WTC11 (cell line): ENCODE data around the gene LRRC14B. TPM values are rescaled to one million over a fixed set of nuclear protein-coding genes. Genes with fewer than 3 reads are reported as not detected.

Source experiments
- ATAC-seq: fragments of 200-7000 bp; cut with Tn5 transposase; 2 replicates; pipeline ENCODE4 v1.10.0; 2021; ENCODE audit warnings: mild to moderate bottlenecking, moderate library complexity
- CTCF ChIA-PET: fragments of 300-600 bp; sonication (Branson Sonifier 250); formaldehyde crosslinking; loops from one replicate; lab custom pipeline; 2021; ENCODE audit warnings: antibody characterized with exemption; lab: Charles Lee
- POLR2A ChIA-PET: fragments of 350-600 bp; sonication (Branson Sonifier 250); formaldehyde crosslinking; loops from one replicate; lab custom pipeline; 2021; ENCODE audit warnings: antibody characterized with exemption; lab: Charles Lee
- DNase-seq: peaks from one replicate; pipeline ENCODE4 v3.0.0; 2021; ENCODE audit warnings: low spot score
- H3K27ac Mint-ChIP-seq: 2 replicates; pipeline ENCODE4 v1.8.0; 2021; ENCODE audit warnings: mixed read lengths
- H3K27me3 Mint-ChIP-seq: 2 replicates; pipeline ENCODE4 v1.8.0; 2021; ENCODE audit warnings: low read depth, mild to moderate bottlenecking, moderate library complexity, mixed read lengths
- H3K36me3 Mint-ChIP-seq: 2 replicates; pipeline ENCODE4 v1.8.0; 2021; ENCODE audit warnings: mixed read lengths
- H3K4me1 Mint-ChIP-seq: 2 replicates; pipeline ENCODE4 v1.8.0; 2022; ENCODE audit warnings: mixed read lengths
- H3K4me3 Mint-ChIP-seq: 2 replicates; pipeline ENCODE4 v1.8.0; 2021; ENCODE audit warnings: mild to moderate bottlenecking, moderate library complexity, mixed read lengths
- H3K9me3 Mint-ChIP-seq: 2 replicates; pipeline ENCODE4 v1.8.0; 2021; ENCODE audit warnings: mixed read lengths
- ATF2 ChIP-seq: sonication (generic); formaldehyde crosslinking; IDR thresholded peaks from 2 replicates; pipeline ENCODE4 v1.8.1; 2022; ENCODE audit warnings: low read depth, missing genetic modification reagents, borderline replicate concordance
- ATF3 ChIP-seq: sonication (generic); formaldehyde crosslinking; conservative IDR thresholded peaks from 2 replicates; pipeline ENCODE4 v1.8.1; 2022; ENCODE audit warnings: mild to moderate bottlenecking, missing genetic modification reagents
- CREB1 ChIP-seq: sonication (generic); formaldehyde crosslinking; IDR thresholded peaks from 2 replicates; pipeline ENCODE4 v1.8.0; 2023; ENCODE audit warnings: mild to moderate bottlenecking, missing genetic modification reagents
- CTCF ChIP-seq: fragments of 200-600 bp; IDR thresholded peaks from 2 replicates; pipeline ENCODE4 v1.8.0; 2022; ENCODE audit warnings: antibody characterized with exemption
- E2F1 ChIP-seq: sonication (generic); formaldehyde crosslinking; IDR thresholded peaks from 2 replicates; pipeline ENCODE4 v1.8.0; 2022; ENCODE audit warnings: mild to moderate bottlenecking, missing genetic modification reagents
- EMX1 ChIP-seq: fragments of 250-450 bp; sonication (Bioruptor Pico); IDR thresholded peaks from 2 replicates; pipeline ENCODE4 v1.8.0; 2021; ENCODE audit warnings: mild to moderate bottlenecking
- GABPB1 ChIP-seq: sonication (generic); formaldehyde crosslinking; IDR thresholded peaks from 2 replicates; pipeline ENCODE4 v1.8.1; 2023; ENCODE audit warnings: mild to moderate bottlenecking, missing genetic modification reagents
- GTF2I ChIP-seq: fragments of 250-450 bp; sonication (Bioruptor Pico); conservative IDR thresholded peaks from 2 replicates; pipeline ENCODE4 v1.4.0; 2021; ENCODE audit warnings: mild to moderate bottlenecking
- HMGA2 ChIP-seq: fragments of 250-450 bp; sonication (Bioruptor Pico); IDR thresholded peaks from 2 replicates; pipeline ENCODE4 v1.4.0; 2021; ENCODE audit warnings: mild to moderate bottlenecking, moderate library complexity
- IRF1 ChIP-seq: sonication (generic); formaldehyde crosslinking; IDR thresholded peaks from 2 replicates; pipeline ENCODE4 v1.8.0; 2023; ENCODE audit warnings: missing genetic modification reagents
- MAX ChIP-seq: sonication (generic); formaldehyde crosslinking; IDR thresholded peaks from 2 replicates; pipeline ENCODE4 v1.8.0; 2022; ENCODE audit warnings: mild to moderate bottlenecking, missing genetic modification reagents
- MXD4 ChIP-seq: fragments of 250-450 bp; sonication (Bioruptor Pico); IDR thresholded peaks from 2 replicates; pipeline ENCODE4 v1.8.0; 2021; ENCODE audit warnings: mild to moderate bottlenecking, moderate library complexity, borderline replicate concordance
- NR3C1 ChIP-seq: sonication (generic); formaldehyde crosslinking; conservative IDR thresholded peaks from 2 replicates; pipeline ENCODE4 v1.8.1; 2023; ENCODE audit warnings: low read depth, mild to moderate bottlenecking, missing genetic modification reagents
- RELA ChIP-seq: sonication (generic); formaldehyde crosslinking; IDR thresholded peaks from 2 replicates; pipeline ENCODE4 v1.8.1; 2022; ENCODE audit warnings: missing genetic modification reagents, mild to moderate bottlenecking, borderline replicate concordance
- RORB ChIP-seq: fragments of 250-450 bp; sonication (Bioruptor Pico); IDR thresholded peaks from 2 replicates; pipeline ENCODE4 v1.9.0; 2021; ENCODE audit warnings: mild to moderate bottlenecking
- SMAD3 ChIP-seq: sonication (generic); formaldehyde crosslinking; IDR thresholded peaks from 2 replicates; pipeline ENCODE4 v1.8.0; 2022; ENCODE audit warnings: missing genetic modification reagents, mild to moderate bottlenecking, borderline replicate concordance
- SP1 ChIP-seq: sonication (generic); formaldehyde crosslinking; conservative IDR thresholded peaks from 2 replicates; pipeline ENCODE4 v1.8.1; 2022; ENCODE audit warnings: missing genetic modification reagents
- TP53 ChIP-seq: sonication (generic); formaldehyde crosslinking; IDR thresholded peaks from 2 replicates; pipeline ENCODE4 v1.8.1; 2023; ENCODE audit warnings: mild to moderate bottlenecking, missing genetic modification reagents
- ZBTB21 ChIP-seq: sonication (generic); formaldehyde crosslinking; IDR thresholded peaks from 2 replicates; pipeline ENCODE4 v1.8.1; 2023; ENCODE audit warnings: mild to moderate bottlenecking, missing genetic modification reagents, borderline replicate concordance
- ZMAT4 ChIP-seq: fragments of 250-450 bp; sonication (Bioruptor Pico); IDR thresholded peaks from 2 replicates; pipeline ENCODE4 v1.9.0; 2021; ENCODE audit warnings: mild to moderate bottlenecking
- ZNF138 ChIP-seq: sonication (generic); formaldehyde crosslinking; conservative IDR thresholded peaks from 2 replicates; pipeline ENCODE4 v1.8.1; 2022; ENCODE audit warnings: mild to moderate bottlenecking, moderate library complexity, missing genetic modification reagents
- ZNF219 ChIP-seq: sonication (generic); formaldehyde crosslinking; IDR thresholded peaks from 2 replicates; pipeline ENCODE4 v1.8.0; 2023; ENCODE audit warnings: missing genetic modification reagents, mild to moderate bottlenecking, borderline replicate concordance
- ZNF671 ChIP-seq: fragments of 250-450 bp; sonication (Bioruptor Pico); IDR thresholded peaks from 2 replicates; pipeline ENCODE4 v1.8.0; 2021; ENCODE audit warnings: mild to moderate bottlenecking
- ZSCAN18 ChIP-seq: fragments of 250-450 bp; sonication (Bioruptor Pico); IDR thresholded peaks from 2 replicates; pipeline ENCODE4 v2.1.2; 2022; ENCODE audit warnings: mild to moderate bottlenecking, moderate library complexity
- total RNA-seq: library from RNA; stranded (reverse); gene quantifications from 3 replicates; pipeline ENCODE4 v1.2.3, GENCODE V29; 2021

Gene LRRC14B
- total RNA-seq, 1 experiment from 2014 or later: not detected

- Mint-ChIP-seq H3K9me3 (no peaks in the 10 kb centered on the region), H3K27me3 (no peaks in the 10 kb centered on the region), H3K4me3 (no peak overlapping the region), H3K27ac (no peak overlapping the region), H3K36me3 (peaks cover 14% of the 10 kb centered on the region), H3K4me1 (no peaks in the 10 kb centered on the region)
- DNase-seq: peak; percentile 3
- no peak for ATAC-seq
- ChIA-PET CTCF (interaction anchor here (0.7 kb wide), 1 partner anchor 16 kb away, joined by 3 read pairs; no protein-coding TSS in a partner anchor), POLR2A (no interaction called here)
- no peak for TF ChIP-seq EMX1 (CRISPR knock-in tag)
- TF ChIP-seq ZBTB21: no peak
- TF ChIP-seq MXD4 (CRISPR knock-in tag): no peak
- no peak for TF ChIP-seq ZSCAN18 (CRISPR knock-in tag)
- TF ChIP-seq HMGA2: no peak
- TF ChIP-seq GTF2I (CRISPR knock-in tag): no peak
- no peak for TF ChIP-seq ZNF138
- no peak for TF ChIP-seq ATF3 (CRISPR knock-in tag)
- TF ChIP-seq IRF1 (CRISPR knock-in tag): no peak
- no peak for TF ChIP-seq E2F1 (CRISPR knock-in tag)
- TF ChIP-seq ZNF219: no peak
- no peak for TF ChIP-seq TP53 (CRISPR knock-in tag)
- no peak for TF ChIP-seq ZNF671 (CRISPR knock-in tag)
- TF ChIP-seq ATF2 (CRISPR knock-in tag): no peak
- no peak for TF ChIP-seq SP1 (CRISPR knock-in tag)
These were observed 18.4 kb upstream of the LRRC14B start for GRCh38 chr5:172841-173251.

GRCh38 chr5:173392-174290, 17.7 kb upstream of the LRRC14B start:
- ATAC-seq: no peak
- ChIA-PET CTCF (no interaction called here), POLR2A (no interaction called here)
- Mint-ChIP-seq H3K4me3 (no peak overlapping the region), H3K27ac (peak overlapping the region; percentile 44; the same call in 1 of the 2 replicates), H3K27me3 (no peaks in the 10 kb centered on the region), H3K9me3 (no peaks in the 10 kb centered on the region), H3K4me1 (no peaks in the 10 kb centered on the region), H3K36me3 (peaks cover 14% of the 10 kb centered on the region)
- no peak for DNase-seq
- TF ChIP-seq ZBTB21 (no peak), CREB1 (CRISPR knock-in tag) (no peak), CTCF (no peak), ATF2 (CRISPR knock-in tag) (no peak), ZSCAN18 (CRISPR knock-in tag) (no peak), ZMAT4 (CRISPR knock-in tag) (no peak), SMAD3 (CRISPR knock-in tag) (no peak), MAX (CRISPR knock-in tag) (no peak), RELA (CRISPR knock-in tag) (no peak), GABPB1 (CRISPR knock-in tag) (no peak), NR3C1 (CRISPR knock-in tag) (no peak), HMGA2 (no peak), EMX1 (CRISPR knock-in tag) (no peak), RORB (no peak)
